K562 (cell line): ENCODE data around the gene ADPRH. TPM values are rescaled to one million over a fixed set of nuclear protein-coding genes. Genes with fewer than 3 reads are reported as not detected.

ENCODE experiments used
- ATAC-seq: fragments of 200-7000 bp; cut with Tn5 transposase; 3 replicates; pipeline ENCODE4 v1.9.1; 2020; ENCODE audit warnings: moderate library complexity
- BruUV-seq: library from RNA; stranded (reverse); fragments of 400-500 nt; replicated peaks from 2 replicates; lab custom pipeline; 2021; lab: Mats Ljungman, UMichigan
- CTCF ChIA-PET: fragments of 300-600 bp; formaldehyde crosslinking; extraction: SDS; loops from one replicate; lab custom pipeline; 2021; ENCODE audit warnings: low intra/inter-chr PET ratio; lab: Yijun Ruan, JAX
- POLR2A ChIA-PET: fragments of 300-600, 350-650 bp; sonication (Branson Sonifier 250); formaldehyde crosslinking; extraction: SDS; loops from one replicate; lab custom pipeline; 2021; ENCODE audit warnings: antibody characterized with exemption, inconsistent platforms; lab: Yijun Ruan, JAX
- DNase-seq, 4 experiments: peaks; one replicate each; pipeline versions ENCODE4 v3.0.0 to v3.0.0-alpha.2; 2011 to 2018; ENCODE audit warnings: low spot score in 3 of 4, mixed read lengths in 3 of 4; ENCODE audit errors: extremely low read depth in 1 of 4
- FAIRE-seq: peaks from 2 replicates; lab custom pipeline; 2011; peaks lifted over from hg19 to GRCh38; lab: Jason Lieb, UNC
- H2AFZ ChIP-seq: 2 replicates; pipeline ENCODE4 v1.6.0; 2011; ENCODE audit warnings: low read depth, low read length, control low read depth, inconsistent platforms
- H3K27ac ChIP-seq: fragments of 200-600 bp; 3 replicates; pipeline ENCODE4 v1.8.0; 2011; ENCODE audit warnings: low read depth, mild to moderate bottlenecking, control low read depth, inconsistent platforms, low read length, moderate library complexity, mixed read lengths; ENCODE audit errors: extremely low read depth
- H3K27me3 ChIP-seq, 2 experiments: fragments of 300-600 bp in 1 of 2; 2 replicates in 1 of 2; 3 replicates in 1 of 2; pipeline versions ENCODE4 v1.6.0 to v1.8.0; 2011; ENCODE audit warnings: inconsistent platforms in 2 of 2, low read length in 2 of 2, mild to moderate bottlenecking in 1 of 2, mixed read lengths in 1 of 2, moderate library complexity in 1 of 2; ENCODE audit not compliant: control insufficient read depth in 2 of 2, insufficient read depth in 2 of 2
- H3K36me3 ChIP-seq: fragments of 300-600 bp; 3 replicates; pipeline ENCODE4 v1.8.0; 2011; ENCODE audit warnings: mild to moderate bottlenecking, low read length, inconsistent platforms; ENCODE audit not compliant: control insufficient read depth, insufficient read depth
- H3K4me1 ChIP-seq, 2 experiments: fragments of 200-600 bp in 1 of 2; replicated peaks in 1 of 2; 2 replicates in 1 of 2; 3 replicates in 1 of 2; pipeline versions ENCODE4 v1.5.1 to v1.8.0; 2011; ENCODE audit warnings: inconsistent platforms in 2 of 2, low read length in 2 of 2, mild to moderate bottlenecking in 1 of 2, mixed read lengths in 1 of 2, moderate library complexity in 1 of 2; ENCODE audit not compliant: control insufficient read depth in 2 of 2, insufficient read depth in 2 of 2
- H3K4me2 ChIP-seq: 2 replicates; pipeline ENCODE4 v1.6.1; 2011; ENCODE audit warnings: low read length, control low read depth, inconsistent platforms, mixed read lengths; ENCODE audit not compliant: insufficient read depth
- H3K4me3 ChIP-seq: fragments of 200-600 bp; sonication (generic), shearing (Covaris generic); 2 replicates; pipeline ENCODE4 v1.5.1; 2016; ENCODE audit warnings: control low read depth, inconsistent platforms
- H3K79me2 ChIP-seq: fragments of 200-600 bp; 3 replicates; pipeline ENCODE4 v1.8.0; 2011; ENCODE audit warnings: low read length, inconsistent platforms; ENCODE audit not compliant: control insufficient read depth, insufficient read depth
- H3K9ac ChIP-seq, 2 experiments: 2 replicates each; pipeline versions ENCODE4 v1.6.0 to v1.6.1; 2011; ENCODE audit warnings: low read depth in 2 of 2, low read length in 2 of 2, control low read depth in 1 of 2, inconsistent platforms in 1 of 2, mild to moderate bottlenecking in 1 of 2, mixed read lengths in 1 of 2; ENCODE audit not compliant: insufficient read depth in 1 of 2
- H3K9me1 ChIP-seq: one replicate; pipeline ENCODE4 v1.6.0; 2011; ENCODE audit warnings: inconsistent platforms, mild to moderate bottlenecking, low read length, moderate library complexity; ENCODE audit not compliant: control insufficient read depth, insufficient read depth
- H3K9me3 ChIP-seq: replicated peaks from 2 replicates; pipeline ENCODE4 v1.5.1; 2011; ENCODE audit warnings: low read depth, low read length, inconsistent platforms; ENCODE audit not compliant: control insufficient read depth, insufficient read depth
- H4K20me1 ChIP-seq: replicated peaks from 2 replicates; pipeline ENCODE4 v1.6.1; 2011; ENCODE audit warnings: low read length, inconsistent platforms, mixed read lengths; ENCODE audit not compliant: control insufficient read depth, insufficient read depth
- CHCHD3 ChIP-seq: fragments of 250-450 bp; sonication (Bioruptor Pico); IDR thresholded peaks from 2 replicates; pipeline ENCODE4 v2.1.2; 2022; ENCODE audit warnings: mild to moderate bottlenecking
- ZBTB40 ChIP-seq, 2 experiments: fragments of 450-650 bp in 1 of 2; sonication (generic) in 1 of 2; formaldehyde crosslinking in 1 of 2; IDR thresholded peaks; 2 replicates each; pipeline versions ENCODE4 v1.7.1 to v1.9.0; 2016 to 2022; ENCODE audit warnings: inconsistent platforms in 1 of 2, mild to moderate bottlenecking in 1 of 2, missing genetic modification reagents in 1 of 2
- ZBTB7A ChIP-seq: IDR thresholded peaks from 2 replicates; pipeline ENCODE4 v1.6.1; 2011; ENCODE audit warnings: low read depth, mild to moderate bottlenecking, low read length, moderate library complexity, borderline replicate concordance; ENCODE audit not compliant: control insufficient read depth
- ZNF445 ChIP-seq: fragments of 250-450 bp; sonication (Bioruptor Pico); IDR thresholded peaks from 2 replicates; pipeline ENCODE4 v1.4.0; 2020; ENCODE audit warnings: low read depth, mild to moderate bottlenecking, moderate library complexity
- WGBS: fragments of 100-300 bp; shearing (Covaris generic); methylation state at CpG from one replicate; pipeline ENCODE4 v1.1.6; 2016; ENCODE audit warnings: low coverage, mixed read lengths; ENCODE audit not compliant: insufficient coverage; ENCODE audit errors: missing lambda C conversion rate; 5-methylcytosine and 5-hydroxymethylcytosine counted together
- in situ Hi-C: fragments of 300-500 bp; cut with MboI; formaldehyde crosslinking; loops from 4 replicates; pipeline ENCODE4 v1.15.0; 2018; ENCODE audit warnings: inconsistent platforms, mixed read lengths
- intact Hi-C: fragments of 100-400 bp; cut with micrococcal nuclease; formaldehyde crosslinking; loops from 2 replicates; pipeline ENCODE4 v1.14.2; 2022
- polyA plus RNA-seq, 8 experiments: library from polyadenylated mRNA; depleted of rRNA in 4 of 8; stranded (reverse) in 5 of 8; unstranded in 3 of 8; fragments of >200 nt; fragmentation: Nextera tagmentation in 2 of 8; fragmentation: Illumina TruSeq in 1 of 8; extraction: Ambion mirVana in 2 of 8; extraction: Trizol in 1 of 8; gene quantifications; 2 replicates each; pipeline versions ENCODE4 v1.2.1 to v1.2.3, GENCODE V29; 2011 to 2014; ENCODE audit warnings: inconsistent platforms in 1 of 8, missing spikeins in 1 of 8
- total RNA-seq, 7 experiments: library from RNA; depleted of rRNA in 6 of 7; stranded (reverse); fragments of >200 nt in 6 of 7; fragmentation: Illumina TruSeq in 2 of 7; extraction: Trizol in 2 of 7; gene quantifications; 2 replicates each; pipeline versions ENCODE4 v1.2.1 to v1.2.3, GENCODE V29; 2011 to 2021; ENCODE audit warnings: low replicate concordance in 1 of 7

ADPRH gene
- total and polyA plus RNA-seq, 9 of the 15 experiments (the other 6 are each of a cell fraction or from before 2014, with no cell fraction given): 0.01 to 1.4 (median 0.65) TPM

- TF ChIP-seq ZNF445 (CRISPR knock-in tag): no peak
- ChIA-PET CTCF (no interaction called here), POLR2A (interaction anchor here (0.9 kb wide), 1 partner anchor 10 kb away, joined by 3 read pairs; no protein-coding TSS in a partner anchor)
- Histone ChIP-seq H2AFZ (no peak overlapping the region), H3K4me3 (no peak overlapping the region), H3K9ac (no peak overlapping the region), H3K79me2 (no peaks in the 10 kb centered on the region), H3K9me3 (no peaks in the 10 kb centered on the region; the same call in 1 of the 2 replicates), H3K4me2 (no peak overlapping the region), H3K27ac (no peak overlapping the region), H3K4me1 (no peaks in the 10 kb centered on the region; a peak in 1 of 5 replicates), H4K20me1 (no peaks in the 10 kb centered on the region), H3K27me3 (peaks cover 0 to 6% of the 10 kb centered on the region in 2 experiments; a peak in 1 of 5 replicates), H3K36me3 (no peaks in the 10 kb centered on the region), H3K9me1 (no peaks in the 10 kb centered on the region)
- no peak for FAIRE-seq
- BruUV-seq: no TSS peak
- DNase-seq: no peak
- in situ Hi-C loops: no loop called here
- intact Hi-C loops: no loop called here
- WGBS: 43% methylated on average over 1 of the region's 1 CpG
- ATAC-seq: no peak
These were observed 33.9 kb downstream of the ADPRH start for GRCh38 chr3:119613201-119613600.

GRCh38 chr3:119613872-119614271 is 34.6 kb downstream of the ADPRH start:
- BruUV-seq: no TSS peak
- no peaks in the 10 kb centered on the region for H3K79me2 ChIP-seq
- intact Hi-C loops: no loop called here
- no peak overlapping the region for H3K4me3 ChIP-seq
- no peaks in the 10 kb centered on the region for H3K9me1 ChIP-seq
- DNase-seq (no peak), ATAC-seq (no peak), FAIRE-seq (no peak)
- ChIA-PET CTCF (no interaction called here), POLR2A (no interaction called here)
- H3K9ac ChIP-seq: no peak overlapping the region
- H3K36me3 ChIP-seq: no peaks in the 10 kb centered on the region
- no peaks in the 10 kb centered on the region; the same call in 1 of the 2 replicates for H3K9me3 ChIP-seq
- H3K27me3 ChIP-seq: peaks cover 0 to 5% of the 10 kb centered on the region in 2 experiments; a peak in 1 of 5 replicates
- TF ChIP-seq CHCHD3 (CRISPR knock-in tag): no peak
- TF ChIP-seq ZBTB40 (IDR thresholded peaks at IDR 0.05): no peak
- no peak for TF ChIP-seq ZBTB40 (CRISPR knock-in tag; IDR thresholded peaks at IDR 0.05)
- no peak for TF ChIP-seq ZBTB7A
- TF ChIP-seq, all 486 proteins: peak for 0
- no peaks in the 10 kb centered on the region for H4K20me1 ChIP-seq
- H3K4me2 ChIP-seq: no peak overlapping the region
- no peak overlapping the region for H2AFZ ChIP-seq
- WGBS: 53% methylated on average over 4 of the region's 4 CpGs
- in situ Hi-C loops: no loop called here
- H3K27ac ChIP-seq: no peak overlapping the region
- H3K4me1 ChIP-seq: no peaks in the 10 kb centered on the region; a peak in 2 of 5 replicates
